ENCODE data around the gene PRSS36.

The PRSS36 gene

DNA sequence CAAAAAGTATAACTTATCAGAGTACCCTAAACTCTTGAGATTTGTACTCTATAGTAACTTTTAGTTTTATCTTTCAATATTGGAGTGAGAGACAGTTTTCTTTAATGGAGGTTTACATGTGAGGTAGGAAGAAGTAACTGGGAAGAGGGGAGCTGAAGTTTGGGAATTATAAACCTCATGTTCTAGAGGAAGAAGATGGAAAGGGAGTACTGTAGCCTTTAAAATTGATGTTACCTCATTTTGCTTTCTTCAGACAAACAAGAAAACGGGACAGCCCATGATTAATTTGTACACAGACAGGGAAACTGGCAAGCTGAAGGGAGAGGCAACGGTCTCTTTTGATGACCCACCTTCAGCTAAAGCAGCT, 39.5 kb upstream of the PRSS36 start:
- H3K36me3 ChIP-seq: peaks cover 100% of the 10 kb centered on the region
- no peaks in the 10 kb centered on the region for H3K9me3 ChIP-seq
- no peak overlapping the region for H3K4me3 ChIP-seq (ENCODE audit: low read depth, low read length)
- TF ChIP-seq, protein P1, sequence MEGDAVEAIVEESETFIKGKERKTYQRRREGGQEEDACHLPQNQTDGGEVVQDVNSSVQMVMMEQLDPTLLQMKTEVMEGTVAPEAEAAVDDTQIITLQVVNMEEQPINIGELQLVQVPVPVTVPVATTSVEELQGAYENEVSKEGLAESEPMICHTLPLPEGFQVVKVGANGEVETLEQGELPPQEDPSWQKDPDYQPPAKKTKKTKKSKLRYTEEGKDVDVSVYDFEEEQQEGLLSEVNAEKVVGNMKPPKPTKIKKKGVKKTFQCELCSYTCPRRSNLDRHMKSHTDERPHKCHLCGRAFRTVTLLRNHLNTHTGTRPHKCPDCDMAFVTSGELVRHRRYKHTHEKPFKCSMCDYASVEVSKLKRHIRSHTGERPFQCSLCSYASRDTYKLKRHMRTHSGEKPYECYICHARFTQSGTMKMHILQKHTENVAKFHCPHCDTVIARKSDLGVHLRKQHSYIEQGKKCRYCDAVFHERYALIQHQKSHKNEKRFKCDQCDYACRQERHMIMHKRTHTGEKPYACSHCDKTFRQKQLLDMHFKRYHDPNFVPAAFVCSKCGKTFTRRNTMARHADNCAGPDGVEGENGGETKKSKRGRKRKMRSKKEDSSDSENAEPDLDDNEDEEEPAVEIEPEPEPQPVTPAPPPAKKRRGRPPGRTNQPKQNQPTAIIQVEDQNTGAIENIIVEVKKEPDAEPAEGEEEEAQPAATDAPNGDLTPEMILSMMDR (IDR thresholded peaks at IDR 0.05; ENCODE audit: low read depth, low read length): no peak
- no peak for DNase-seq
- H3K27me3 ChIP-seq: no peaks in the 10 kb centered on the region
- H3K4me1 ChIP-seq: no peaks in the 10 kb centered on the region

DNA sequence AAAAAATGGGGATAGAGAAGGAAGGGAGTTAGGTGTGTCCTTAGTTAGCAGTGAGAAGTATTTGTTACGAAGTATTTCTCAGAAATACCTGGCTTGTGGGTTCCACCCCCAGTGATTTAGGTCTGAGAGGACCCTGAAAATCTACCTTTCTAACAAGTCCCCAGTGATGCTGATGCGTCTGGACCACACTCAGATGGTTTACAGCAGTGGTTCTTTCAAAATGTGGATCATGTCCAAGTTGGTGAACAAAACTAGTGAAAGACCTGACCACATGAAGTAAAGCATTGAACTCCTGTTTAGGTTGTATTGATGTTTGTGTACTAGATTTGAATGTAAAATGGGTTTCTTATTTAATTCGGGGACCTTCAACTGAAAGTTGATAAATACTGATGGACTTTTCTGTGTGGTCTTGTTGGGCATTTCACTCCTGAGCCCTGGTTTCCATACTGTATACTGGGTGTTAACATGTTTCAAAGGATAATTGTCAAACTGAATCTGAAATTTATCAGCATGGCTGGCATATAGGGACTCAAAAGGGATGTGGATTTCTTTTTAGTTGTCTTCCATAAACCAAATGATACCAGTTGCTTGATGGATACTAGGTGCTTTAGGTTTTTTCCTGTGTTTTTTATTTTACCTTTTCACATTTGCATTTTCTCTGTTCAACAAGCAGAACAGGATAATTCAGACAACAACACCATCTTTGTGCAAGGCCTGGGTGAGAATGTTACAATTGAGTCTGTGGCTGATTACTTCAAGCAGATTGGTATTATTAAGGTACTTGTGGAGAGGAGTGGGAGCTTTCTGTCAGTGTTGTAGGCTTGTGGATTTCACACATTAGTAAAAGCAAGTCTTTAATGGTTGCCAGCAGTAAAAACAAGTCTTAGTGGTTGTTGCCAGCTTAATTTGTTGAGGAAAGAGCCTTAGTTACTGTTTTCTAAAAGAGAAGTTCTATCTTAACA, 38.9 kb upstream of the PRSS36 start:
- no peaks in the 10 kb centered on the region for H3K27me3 ChIP-seq
- DNase-seq: no peak
- H3K4me1 ChIP-seq: no peaks in the 10 kb centered on the region
- TF ChIP-seq, protein P1 (IDR thresholded peaks at IDR 0.05; ENCODE audit: low read depth, low read length): no peak
- no peak overlapping the region for H3K4me3 ChIP-seq (ENCODE audit: low read depth, low read length)
- no peaks in the 10 kb centered on the region for H3K9me3 ChIP-seq
- H3K36me3 ChIP-seq: peaks cover 99% of the 10 kb centered on the region

DNA sequence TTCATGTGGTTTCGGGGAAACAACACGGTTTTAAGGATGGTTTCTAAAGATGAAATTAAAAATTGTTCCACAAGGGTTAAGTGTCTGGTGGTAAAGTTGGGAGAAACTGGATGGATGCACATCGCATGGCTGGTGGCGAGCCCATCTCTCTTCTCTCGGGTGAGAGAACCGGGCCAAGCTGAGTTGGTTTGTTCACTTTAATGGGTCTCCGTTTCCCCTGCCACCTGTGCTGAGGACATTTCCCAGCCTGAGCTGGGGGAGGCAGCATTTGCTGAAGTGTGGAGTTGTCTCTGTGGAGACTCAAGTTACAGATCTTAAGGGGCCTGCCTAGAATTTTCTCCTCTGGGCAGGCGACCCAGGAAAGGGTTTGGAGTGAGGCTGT, 37.9 kb upstream of the PRSS36 start:
- H3K36me3 ChIP-seq: peaks cover 99% of the 10 kb centered on the region
- H3K4me1 ChIP-seq: no peaks in the 10 kb centered on the region; the same call in 1 of the 2 replicates
- no peak for DNase-seq
- TF ChIP-seq, protein P1 (IDR thresholded peaks at IDR 0.05; ENCODE audit: low read depth, low read length): no peak
- H3K27me3 ChIP-seq: no peaks in the 10 kb centered on the region
- H3K4me3 ChIP-seq (ENCODE audit: low read depth, low read length): no peak overlapping the region
- H3K9me3 ChIP-seq: no peaks in the 10 kb centered on the region

DNA sequence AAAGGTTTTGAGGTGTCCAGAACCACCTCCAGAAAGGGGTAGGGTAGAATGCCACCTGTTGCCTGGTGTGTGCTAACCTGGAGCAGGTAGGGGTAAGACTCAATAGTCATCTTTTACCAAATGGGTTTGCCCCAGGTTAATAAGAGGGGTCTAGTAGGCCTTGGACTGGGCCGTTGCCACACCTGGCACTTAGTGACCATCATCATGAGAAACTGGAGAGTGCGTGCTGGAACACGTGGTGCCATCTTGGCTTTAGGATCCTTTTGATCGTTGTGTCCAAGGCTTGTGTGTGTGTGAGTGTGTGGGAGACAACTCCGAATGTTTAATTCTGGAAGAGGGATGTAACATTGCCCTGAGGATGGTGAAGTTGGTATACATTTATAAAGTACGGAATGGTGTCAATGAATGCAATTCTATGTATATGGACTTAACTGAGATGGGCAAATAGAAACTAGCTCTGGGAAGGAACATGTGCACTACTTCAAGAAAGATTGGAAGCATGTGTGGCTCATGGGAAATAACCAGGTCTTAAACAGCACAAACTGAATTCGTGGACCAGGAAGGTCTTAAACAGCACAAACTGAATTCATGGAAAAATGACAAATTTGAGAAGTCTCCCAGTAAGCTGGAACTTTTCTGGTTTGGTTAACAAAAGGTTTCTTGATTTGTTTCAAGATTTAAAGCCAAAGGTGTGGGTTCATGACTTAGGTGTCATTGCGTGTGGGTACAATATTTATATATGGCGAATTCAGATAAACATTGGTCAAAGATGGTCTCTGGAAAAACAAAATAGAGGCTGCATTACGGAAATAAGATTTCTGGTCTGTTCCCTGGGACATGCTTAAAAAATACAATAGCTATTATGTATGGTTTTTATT, 37.3 kb upstream of the PRSS36 start:
- Histone ChIP-seq H3K4me3 (ENCODE audit: low read depth, low read length) (no peak overlapping the region), H3K27me3 (no peaks in the 10 kb centered on the region), H3K36me3 (peaks cover 99% of the 10 kb centered on the region), H3K4me1 (no peaks in the 10 kb centered on the region; the same call in none of the 2 replicates), H3K9me3 (no peaks in the 10 kb centered on the region)
- no peak for DNase-seq
- TF ChIP-seq, protein P1 (IDR thresholded peaks at IDR 0.05; ENCODE audit: low read depth, low read length): no peak

DNA sequence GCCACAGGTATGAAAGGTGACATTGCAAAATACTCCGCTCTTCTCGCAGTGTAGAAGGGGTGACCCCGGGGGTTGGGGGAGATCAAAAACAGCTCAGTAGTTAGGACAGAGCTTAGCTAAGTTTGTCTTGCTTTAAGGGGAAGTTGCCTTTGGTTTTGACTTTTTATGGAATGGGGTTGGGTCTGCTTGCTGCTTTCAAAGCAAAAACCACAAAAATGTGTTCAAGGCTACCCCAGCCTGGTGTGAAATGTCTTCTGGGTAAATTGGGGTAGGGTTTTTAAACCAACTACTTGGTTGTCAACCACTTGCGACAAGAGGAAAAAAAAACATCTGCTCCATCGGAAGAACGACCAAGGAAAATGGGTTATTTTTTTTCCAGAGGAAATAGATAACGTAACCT, 36.3 kb upstream of the PRSS36 start:
- H3K27me3 ChIP-seq: no peaks in the 10 kb centered on the region
- no peaks in the 10 kb centered on the region for H3K9me3 ChIP-seq
- TF ChIP-seq, protein P1 (IDR thresholded peaks at IDR 0.05; ENCODE audit: low read depth, low read length): no peak
- H3K36me3 ChIP-seq: peaks cover 99% of the 10 kb centered on the region
- H3K4me3 ChIP-seq (ENCODE audit: low read depth, low read length): no peak overlapping the region
- H3K4me1 ChIP-seq: no peaks in the 10 kb centered on the region; the same call in none of the 2 replicates
- DNase-seq: no peak
